ENCODE results near the gene AMD1.

AMD1 gene

DNA sequence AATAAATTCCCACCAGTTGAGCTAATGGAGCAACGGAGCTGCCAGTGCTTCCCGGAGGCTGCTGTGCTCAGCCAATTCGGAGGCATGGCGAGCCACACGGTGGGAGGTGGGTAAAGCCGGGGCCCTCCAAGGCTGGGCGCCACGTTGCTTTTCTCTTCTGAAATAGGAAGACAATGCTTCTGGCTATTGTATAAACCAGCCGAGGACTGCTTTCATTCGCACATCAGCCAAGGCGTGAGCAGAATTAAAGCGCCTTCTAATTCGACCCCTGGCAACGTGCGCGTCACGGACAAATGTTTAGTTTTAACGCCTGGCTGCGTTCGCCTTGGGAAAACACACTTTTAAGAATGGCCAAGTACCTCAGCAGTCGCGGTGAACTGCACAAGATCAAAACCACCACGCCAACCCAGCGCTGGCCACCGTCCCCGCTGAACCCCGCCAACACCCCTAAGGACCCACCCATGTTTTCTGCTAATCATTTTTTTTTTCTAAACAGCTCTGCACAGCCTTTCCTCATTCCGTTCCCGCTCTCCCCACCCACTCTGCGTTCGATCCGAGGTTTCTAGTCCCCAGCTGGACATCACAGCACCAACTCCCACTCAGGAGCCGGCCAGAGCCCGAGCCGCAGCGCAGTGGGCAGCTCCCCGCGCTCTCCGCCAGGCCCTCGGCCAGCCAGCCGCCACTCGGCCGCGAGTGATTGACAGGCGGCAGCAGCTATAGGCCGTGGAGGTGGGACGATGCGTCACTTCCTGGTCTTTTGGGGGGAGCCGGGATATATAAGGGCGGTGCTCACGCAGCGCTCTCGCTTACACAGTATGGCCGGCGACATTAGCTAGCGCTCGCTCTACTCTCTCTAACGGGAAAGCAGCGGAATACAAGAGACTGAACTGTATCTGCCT is at the start of gene AMD1:
AMD1 (plus strand) TSS at position 805 of the 899 bp plus-strand sequence. CDS start 321 bp downstream, outside the sequence.
- ChIA-PET CTCF (no interaction called here), POLR2A (interaction anchor here (0.6 to 6.5 kb wide), 52 partner anchors 8 to 694 kb away, joined by 3 to 93 read pairs (median 4); partner anchors contain the start of genes CDC40, CDK19, GTF3C6 and RPF2)
- peak; percentile 99 for DNase-seq (ENCODE audit: extremely low spot score)
- TF ChIP-seq HDGF (IDR thresholded peaks at IDR 0.05; ENCODE audit: borderline replicate concordance) (no peak), LEF1 (IDR thresholded peaks at IDR 0.05; ENCODE audit: borderline replicate concordance) (no peak), TARDBP (IDR thresholded peaks at IDR 0.05) (peak; percentile 87), ZNF384 (IDR thresholded peaks at IDR 0.05) (peak; percentile 43; the same call in 1 of the 2 replicates), L3MBTL2 (conservative IDR thresholded peaks at IDR 0.05) (peak; percentile 67), ELF4 (IDR thresholded peaks at IDR 0.05) (peak; percentile 98), NFRKB (IDR thresholded peaks at IDR 0.05) (peak; percentile 75)
- TF ChIP-seq, protein P1, sequence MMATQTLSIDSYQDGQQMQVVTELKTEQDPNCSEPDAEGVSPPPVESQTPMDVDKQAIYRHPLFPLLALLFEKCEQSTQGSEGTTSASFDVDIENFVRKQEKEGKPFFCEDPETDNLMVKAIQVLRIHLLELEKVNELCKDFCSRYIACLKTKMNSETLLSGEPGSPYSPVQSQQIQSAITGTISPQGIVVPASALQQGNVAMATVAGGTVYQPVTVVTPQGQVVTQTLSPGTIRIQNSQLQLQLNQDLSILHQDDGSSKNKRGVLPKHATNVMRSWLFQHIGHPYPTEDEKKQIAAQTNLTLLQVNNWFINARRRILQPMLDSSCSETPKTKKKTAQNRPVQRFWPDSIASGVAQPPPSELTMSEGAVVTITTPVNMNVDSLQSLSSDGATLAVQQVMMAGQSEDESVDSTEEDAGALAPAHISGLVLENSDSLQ (IDR thresholded peaks at IDR 0.05), result peak; percentile 100

DNA sequence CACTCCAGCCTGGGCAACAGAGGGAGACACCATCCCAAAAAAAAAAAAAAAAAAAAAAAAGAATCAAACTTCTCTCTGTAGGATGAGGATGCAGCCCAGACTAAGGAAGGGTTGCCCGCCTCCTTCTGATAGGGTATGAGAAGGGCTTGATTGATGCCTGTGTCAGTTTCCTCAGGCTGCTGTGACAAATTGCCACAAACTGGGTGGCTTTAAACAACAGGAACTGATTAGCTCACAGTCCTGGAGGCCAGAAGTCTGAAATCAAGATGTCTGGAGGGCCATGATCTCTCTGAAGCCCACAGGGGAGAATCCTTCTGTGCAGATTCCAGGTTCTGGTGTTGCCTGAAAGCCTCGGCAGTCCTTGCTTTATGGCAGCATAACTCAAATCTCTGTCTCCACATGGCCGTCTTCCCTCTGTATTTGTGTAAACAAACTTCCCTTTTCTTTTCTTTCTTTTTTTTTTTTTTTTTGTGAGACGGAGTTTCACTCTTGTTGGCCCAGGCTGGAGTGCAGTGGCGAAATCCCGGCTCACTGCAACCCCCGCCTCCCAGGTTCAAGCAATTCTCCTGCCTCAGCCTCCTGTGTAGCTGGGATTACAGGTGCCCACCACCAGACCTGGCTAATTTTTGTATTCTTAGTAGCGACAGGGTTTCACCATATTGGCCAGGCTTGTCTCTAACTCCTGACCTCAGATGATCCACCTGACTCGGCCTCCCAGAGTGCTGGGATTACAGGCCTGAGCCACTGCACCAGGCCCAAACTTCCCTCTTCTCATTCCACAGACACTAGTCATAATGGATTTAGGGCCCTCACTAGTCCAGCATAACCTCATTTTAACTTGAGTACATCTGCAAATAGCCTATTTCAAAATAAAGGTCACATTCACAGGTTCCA is 48.1 kb upstream of the AMD1 start:
- TF ChIP-seq, protein P1 (IDR thresholded peaks at IDR 0.05), result peak; percentile 64
- no peak for TF ChIP-seq TARDBP (IDR thresholded peaks at IDR 0.05)
- no peak for TF ChIP-seq CTBP1 (IDR thresholded peaks at IDR 0.05; ENCODE audit: borderline replicate concordance)
- TF ChIP-seq ZNF384 (IDR thresholded peaks at IDR 0.05), result peak; percentile 62
- no peak for TF ChIP-seq LEF1 (IDR thresholded peaks at IDR 0.05; ENCODE audit: borderline replicate concordance)
- no peak for TF ChIP-seq BHLHE40 (IDR thresholded peaks at IDR 0.05; ENCODE audit: borderline replicate concordance)
- no peak for TF ChIP-seq SP1 (IDR thresholded peaks at IDR 0.05)
- no peak for TF ChIP-seq NFRKB (IDR thresholded peaks at IDR 0.05)
- CTCF ChIA-PET, result interaction anchor here (0.6 to 0.7 kb wide), 3 partner anchors 44 to 58 kb away, joined by 3 to 6 read pairs (median 4); no protein-coding TSS in a partner anchor
- no peak for DNase-seq (ENCODE audit: extremely low spot score)
- POLR2A ChIA-PET, result interaction anchor here (1.4 to 5.4 kb wide), 2 partner anchors 11 to 48 kb away, joined by 4 to 25 read pairs; partner anchors contain the start of genes AMD1 and CDK19

DNA sequence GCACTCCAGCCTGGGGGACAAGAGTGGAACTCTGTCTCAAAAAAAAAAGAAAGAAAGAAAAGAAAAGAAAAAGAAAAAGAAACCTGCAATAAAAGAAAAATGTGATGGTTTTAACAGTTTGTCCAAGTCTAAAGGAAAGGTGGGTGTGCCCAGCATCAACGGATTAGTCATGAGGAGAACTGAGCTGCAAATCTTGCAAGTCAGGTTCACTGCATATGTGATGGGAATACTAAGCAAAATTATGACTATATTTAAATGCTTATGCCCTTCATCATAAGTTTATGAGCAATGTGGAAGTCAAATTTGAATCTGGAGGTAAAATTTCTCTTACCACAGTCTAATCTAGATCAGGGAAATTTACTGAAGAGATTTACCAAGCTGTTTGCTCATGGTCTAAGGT is 46.2 kb upstream of the AMD1 start:
- CTCF ChIA-PET, result interaction anchor here (0.6 kb wide), 1 partner anchor 21 kb away, joined by 7 read pairs; no protein-coding TSS in a partner anchor
- no peak for TF ChIP-seq SP1 (IDR thresholded peaks at IDR 0.05)
- TF ChIP-seq HDGF (IDR thresholded peaks at IDR 0.05; ENCODE audit: borderline replicate concordance), result no peak
- no peak for TF ChIP-seq FOXK2 (IDR thresholded peaks at IDR 0.05)
- TF ChIP-seq LEF1 (IDR thresholded peaks at IDR 0.05; ENCODE audit: borderline replicate concordance), result no peak
- TF ChIP-seq BHLHE40 (IDR thresholded peaks at IDR 0.05; ENCODE audit: borderline replicate concordance), result no peak
- TF ChIP-seq FOXA1 (IDR thresholded peaks at IDR 0.05), result no peak
- TF ChIP-seq ZNF384 (IDR thresholded peaks at IDR 0.05), result no peak
- TF ChIP-seq FOXM1 (IDR thresholded peaks at IDR 0.05; ENCODE audit: borderline replicate concordance), result no peak
- TF ChIP-seq SUZ12 (IDR thresholded peaks at IDR 0.05), result no peak
- TF ChIP-seq TARDBP (IDR thresholded peaks at IDR 0.05), result no peak
- TF ChIP-seq CTBP1 (IDR thresholded peaks at IDR 0.05; ENCODE audit: borderline replicate concordance), result no peak
- no peak for TF ChIP-seq ELF4 (IDR thresholded peaks at IDR 0.05)
- no peak for TF ChIP-seq ARNT (IDR thresholded peaks at IDR 0.05)
- no peak for TF ChIP-seq L3MBTL2 (conservative IDR thresholded peaks at IDR 0.05)
- DNase-seq (ENCODE audit: extremely low spot score), result no peak
- POLR2A ChIA-PET, result interaction anchor here (1.0 to 5.4 kb wide), 3 partner anchors 13 to 48 kb away, joined by 3 to 25 read pairs (median 4); partner anchors contain the start of genes AMD1 and CDK19

DNA sequence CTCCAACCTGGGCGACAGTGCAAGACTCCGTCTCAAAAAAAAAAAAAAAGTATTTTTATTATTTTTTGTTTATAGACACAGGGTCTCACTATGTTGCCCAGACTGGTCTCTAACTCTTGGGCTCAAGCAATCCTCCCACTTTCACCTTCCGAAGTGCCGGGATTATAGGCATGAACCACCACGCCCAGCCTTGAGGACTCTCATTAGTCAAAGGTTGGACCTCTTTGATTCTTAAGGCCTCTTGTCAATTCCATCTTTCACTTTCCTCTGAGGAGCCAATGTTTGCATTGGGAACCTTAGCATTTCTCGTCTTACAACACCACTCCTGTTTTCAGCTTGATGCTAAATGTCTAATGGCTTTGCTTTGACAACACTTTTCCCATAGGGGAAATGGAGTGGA is 43.2 kb upstream of the AMD1 start:
- DNase-seq (ENCODE audit: extremely low spot score), result no peak
- ChIA-PET POLR2A (interaction anchor here (1.6 kb wide), 1 partner anchor 43 kb away, joined by 6 read pairs; the partner anchor contains the start of gene AMD1), CTCF (no interaction called here)
- TF ChIP-seq, protein P1 (IDR thresholded peaks at IDR 0.05), result no peak
- TF ChIP-seq FOXA1 (IDR thresholded peaks at IDR 0.05) (no peak), FOXM1 (IDR thresholded peaks at IDR 0.05; ENCODE audit: borderline replicate concordance) (no peak), CTBP1 (IDR thresholded peaks at IDR 0.05; ENCODE audit: borderline replicate concordance) (no peak), ELF4 (IDR thresholded peaks at IDR 0.05) (no peak), SP1 (IDR thresholded peaks at IDR 0.05) (no peak), NFRKB (IDR thresholded peaks at IDR 0.05) (no peak), BHLHE40 (IDR thresholded peaks at IDR 0.05; ENCODE audit: borderline replicate concordance) (no peak), HDGF (IDR thresholded peaks at IDR 0.05; ENCODE audit: borderline replicate concordance) (no peak), FOXK2 (IDR thresholded peaks at IDR 0.05) (no peak)

DNA sequence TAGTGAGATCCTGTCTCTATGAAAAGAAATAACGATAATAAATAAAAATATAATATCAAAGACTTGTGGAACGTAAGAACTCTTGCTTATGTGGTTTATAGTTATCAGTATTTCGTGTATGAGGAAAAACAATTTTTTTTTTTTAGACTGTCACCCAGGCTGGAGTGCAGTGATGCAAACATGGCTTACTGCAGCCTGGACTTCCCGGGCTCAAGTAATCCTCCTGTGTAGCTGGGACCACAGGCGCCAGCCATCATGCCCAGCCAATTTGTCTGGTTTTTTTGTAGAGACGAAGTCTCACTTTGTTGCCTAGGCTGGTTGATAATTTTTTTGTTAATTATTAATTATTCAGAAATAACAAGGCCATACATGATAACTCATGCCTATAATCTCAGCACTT is 40.8 kb upstream of the AMD1 start:
- TF ChIP-seq BHLHE40 (IDR thresholded peaks at IDR 0.05; ENCODE audit: borderline replicate concordance) (no peak), TARDBP (IDR thresholded peaks at IDR 0.05) (no peak), CTBP1 (IDR thresholded peaks at IDR 0.05; ENCODE audit: borderline replicate concordance) (no peak), ELF4 (IDR thresholded peaks at IDR 0.05) (no peak), SP1 (IDR thresholded peaks at IDR 0.05) (no peak), LEF1 (IDR thresholded peaks at IDR 0.05; ENCODE audit: borderline replicate concordance) (no peak), NFRKB (IDR thresholded peaks at IDR 0.05) (no peak), HDGF (IDR thresholded peaks at IDR 0.05; ENCODE audit: borderline replicate concordance) (no peak), ZNF384 (IDR thresholded peaks at IDR 0.05) (no peak)
- ChIA-PET POLR2A (no interaction called here), CTCF (no interaction called here)
- DNase-seq (ENCODE audit: extremely low spot score), result no peak

Data from HEK293T (cell line).